H1 (cell line): ENCODE results near the gene CLP1. TPM values are rescaled to one million over a fixed set of nuclear protein-coding genes. Genes with fewer than 3 reads are reported as not detected.
"Not testable (repeated sequence)": the region's sequence is repeated elsewhere in the genome, so short reads cannot be mapped to it uniquely, and the experiment has no call there.

Experiments used
- CTCF ChIA-PET: fragments of 300-600 bp; sonication (Branson Sonifier 250); formaldehyde crosslinking; loops from one replicate; lab custom pipeline; 2021; ENCODE audit not compliant: partially characterized antibody; lab: Charles Lee
- POLR2A ChIA-PET: fragments of 300-600 bp; sonication (Branson Sonifier 250); formaldehyde crosslinking; loops from one replicate; lab custom pipeline; 2021; ENCODE audit warnings: inconsistent platforms; ENCODE audit not compliant: partially characterized antibody; lab: Charles Lee
- DNase-seq, 2 experiments: peaks; one replicate each; pipeline versions ENCODE4 v3.0.0 to v3.0.0-alpha.2; 2010 to 2022; ENCODE audit warnings: low spot score in 2 of 2, low read depth in 1 of 2, mixed read lengths in 1 of 2
- FAIRE-seq: peaks from 2 replicates; lab custom pipeline; 2011; peaks lifted over from hg19 to GRCh38; lab: Jason Lieb, UNC
- H2AFZ ChIP-seq: 2 replicates; pipeline ENCODE4 v1.8.1; 2012; ENCODE audit warnings: low read length, inconsistent platforms
- H2AK5ac ChIP-seq: 2 replicates; pipeline ENCODE4 v1.6.1; 2013; ENCODE audit warnings: low read depth, low read length
- H2BK120ac ChIP-seq: replicated peaks from 2 replicates; pipeline ENCODE3; 2013; ENCODE audit warnings: low read depth, low read length, inconsistent platforms
- H2BK12ac ChIP-seq: 2 replicates; pipeline ENCODE4 v1.6.1; 2013; ENCODE audit warnings: low read depth, low read length
- H2BK15ac ChIP-seq: 2 replicates; pipeline ENCODE4 v1.6.1; 2013; ENCODE audit warnings: low read length
- H2BK20ac ChIP-seq: 2 replicates; pipeline ENCODE4 v1.6.1; 2013; ENCODE audit warnings: low read length
- H2BK5ac ChIP-seq: 2 replicates; pipeline ENCODE4 v1.6.1; 2013; ENCODE audit warnings: low read depth, low read length
- H3K14ac ChIP-seq: 2 replicates; pipeline ENCODE4 v1.6.1; 2013; ENCODE audit warnings: inconsistent platforms; ENCODE audit not compliant: insufficient read length
- H3K18ac ChIP-seq: 2 replicates; pipeline ENCODE4 v1.6.1; 2013; ENCODE audit warnings: low read length; ENCODE audit errors: extremely low read depth
- H3K23ac ChIP-seq: 2 replicates; pipeline ENCODE4 v1.6.1; 2013; ENCODE audit warnings: inconsistent platforms; ENCODE audit not compliant: insufficient read length
- H3K23me2 ChIP-seq: 2 replicates; pipeline ENCODE4 v1.6.1; 2013; ENCODE audit warnings: low read depth, low read length
- H3K27ac ChIP-seq: 2 replicates; pipeline ENCODE4 v1.6.1; 2011; ENCODE audit warnings: low read depth, low read length, inconsistent platforms
- H3K27me3 ChIP-seq, 4 experiments: replicated peaks in 1 of 4; 1 replicate in 1 of 4; 2 replicates in 3 of 4; pipeline versions ENCODE4 v1.6.1 to v1.8.1; 2011 to 2013; ENCODE audit warnings: low read length in 3 of 4, mild to moderate bottlenecking in 3 of 4, inconsistent platforms in 2 of 4, mixed read lengths in 2 of 4, moderate library complexity in 1 of 4; ENCODE audit not compliant: control insufficient read depth in 3 of 4, insufficient read depth in 3 of 4; ENCODE audit errors: extremely low read depth in 1 of 4
- H3K36me3 ChIP-seq, 4 experiments: 2 replicates each; pipeline versions ENCODE4 v1.6.1 to v1.8.1; 2011 to 2013; ENCODE audit warnings: mild to moderate bottlenecking in 4 of 4, low read length in 3 of 4, moderate library complexity in 2 of 4, control low read depth in 1 of 4, inconsistent platforms in 1 of 4; ENCODE audit not compliant: insufficient read depth in 4 of 4, control insufficient read depth in 2 of 4
- H3K4ac ChIP-seq: replicated peaks from 2 replicates; pipeline ENCODE3; 2013; ENCODE audit warnings: low read length, low read depth, mixed read lengths, inconsistent platforms; ENCODE audit not compliant: insufficient read length
- H3K4me1 ChIP-seq, 4 experiments: replicated peaks in 1 of 4; 1 replicate in 1 of 4; 2 replicates in 3 of 4; pipeline versions ENCODE4 v1.6.1 to v1.8.1; 2011 to 2013; ENCODE audit warnings: low read length in 3 of 4, inconsistent platforms in 2 of 4, mixed read lengths in 1 of 4; ENCODE audit not compliant: insufficient read depth in 4 of 4, control insufficient read depth in 3 of 4
- H3K4me2 ChIP-seq, 2 experiments: 2 replicates each; pipeline versions ENCODE4 v1.6.1 to v1.8.1; 2011 to 2013; ENCODE audit warnings: low read depth in 2 of 2, low read length in 2 of 2, control low read depth in 1 of 2, inconsistent platforms in 1 of 2, mild to moderate bottlenecking in 1 of 2; ENCODE audit not compliant: insufficient read depth in 1 of 2
- H3K4me3 ChIP-seq, 4 experiments: fragments of 200-600, 300-600 bp in 1 of 4; sonication (generic), shearing (Covaris generic), sonication (Bioruptor Twin) in 1 of 4; 2 replicates each; pipeline versions ENCODE4 v1.5.1 to v1.8.1; 2011 to 2016; ENCODE audit warnings: low read length in 4 of 4, low read depth in 3 of 4, control low read depth in 2 of 4, inconsistent platforms in 2 of 4, mild to moderate bottlenecking in 2 of 4, mixed read lengths in 1 of 4, moderate library complexity in 1 of 4; ENCODE audit not compliant: insufficient read depth in 2 of 4; ENCODE audit errors: extremely low read depth in 1 of 4
- H3K56ac ChIP-seq: replicated peaks from 2 replicates; pipeline ENCODE3; 2013; ENCODE audit warnings: low read depth, mild to moderate bottlenecking, mixed read lengths, low read length, inconsistent platforms; ENCODE audit not compliant: insufficient read length
- H3K79me1 ChIP-seq: 2 replicates; pipeline ENCODE4 v1.6.1; 2013; ENCODE audit warnings: low read depth, low read length, control low read depth
- H3K79me2 ChIP-seq, 2 experiments: 2 replicates each; pipeline versions ENCODE4 v1.6.1 to v1.8.1; 2012 to 2013; ENCODE audit warnings: low read length in 2 of 2, mild to moderate bottlenecking in 2 of 2, inconsistent platforms in 1 of 2; ENCODE audit not compliant: insufficient read depth in 2 of 2, control insufficient read depth in 1 of 2
- H3K9ac ChIP-seq, 4 experiments: replicated peaks in 1 of 4; 1 replicate in 1 of 4; 2 replicates in 3 of 4; pipeline versions ENCODE4 v1.6.1 to v1.8.1; 2011 to 2013; ENCODE audit warnings: low read depth in 3 of 4, low read length in 3 of 4, control low read depth in 2 of 4, mild to moderate bottlenecking in 2 of 4, moderate library complexity in 2 of 4, inconsistent platforms in 1 of 4; ENCODE audit errors: extremely low read depth in 1 of 4
- H3K9me3 ChIP-seq, 2 experiments: 2 replicates each; pipeline versions ENCODE4 v1.6.1 to v1.8.1; 2012 to 2013; ENCODE audit warnings: mild to moderate bottlenecking in 2 of 2, moderate library complexity in 2 of 2, control low read depth in 1 of 2, inconsistent platforms in 1 of 2, low read depth in 1 of 2, low read length in 1 of 2, mixed read lengths in 1 of 2; ENCODE audit not compliant: insufficient read depth in 2 of 2
- H4K20me1 ChIP-seq, 2 experiments: replicated peaks in 1 of 2; 2 replicates each; pipeline versions ENCODE3 to v1.8.1; 2011 to 2013; ENCODE audit warnings: inconsistent platforms in 2 of 2, low read length in 2 of 2, mild to moderate bottlenecking in 1 of 2; ENCODE audit not compliant: insufficient read depth in 2 of 2, control insufficient read depth in 1 of 2
- H4K5ac ChIP-seq: 2 replicates; pipeline ENCODE4 v1.6.1; 2013; ENCODE audit warnings: low read length, low read depth, mixed read lengths, inconsistent platforms; ENCODE audit not compliant: insufficient read length
- H4K8ac ChIP-seq: 2 replicates; pipeline ENCODE4 v1.8.0; 2013; ENCODE audit warnings: mild to moderate bottlenecking, moderate library complexity, low read length, inconsistent platforms; ENCODE audit not compliant: insufficient read depth; ENCODE audit errors: extremely low read depth
- H4K91ac ChIP-seq: replicated peaks from 2 replicates; pipeline ENCODE3; 2013; ENCODE audit warnings: low read length, mixed read lengths, inconsistent platforms; ENCODE audit not compliant: insufficient read length
- WGBS, 2 experiments: shearing (Covaris generic) in 1 of 2; methylation state at CpG; one replicate each; pipeline versions ENCODE4 v1.1.6 to v1.1.7; 2013 to 2015; ENCODE audit warnings: low lambda C conversion rate in 2 of 2, mixed read lengths in 2 of 2, inconsistent platforms in 1 of 2, low coverage in 1 of 2, missing lambda C conversion rate in 1 of 2; ENCODE audit not compliant: insufficient replicate concordance in 2 of 2, insufficient coverage in 1 of 2, insufficient read length in 1 of 2; ENCODE audit errors: extremely low coverage in 1 of 2, missing lambda C conversion rate in 1 of 2; 5-methylcytosine and 5-hydroxymethylcytosine counted together
- polyA plus RNA-seq, 7 experiments: library from polyadenylated mRNA; depleted of rRNA in 3 of 7; stranded (reverse) in 5 of 7; unstranded in 2 of 7; fragments of >200 nt in 5 of 7; fragments of 200-250 nt in 2 of 7; gene quantifications; 1 replicate in 5 of 7; 2 replicates in 1 of 7; 4 replicates in 1 of 7; pipeline versions ENCODE4 v1.2.1 to v1.2.3, GENCODE V29; 2011 to 2013; ENCODE audit warnings: missing spikeins in 2 of 7, mixed read lengths in 2 of 7
- total RNA-seq: library from RNA; stranded (reverse); fragmentation: NEBNext Ultra II Directional; extraction: Animal tissue kit (Norgen Biotek cat#: 25700); gene quantifications from 2 replicates; pipeline ENCODE4 v1.2.1, GENCODE V29; 2021

The CLP1 gene
- total and polyA plus RNA-seq, 2 of the 8 experiments (the other 6 are each of a cell fraction or from before 2014, with no cell fraction given): 29.4 to 29.9 TPM

DNA sequence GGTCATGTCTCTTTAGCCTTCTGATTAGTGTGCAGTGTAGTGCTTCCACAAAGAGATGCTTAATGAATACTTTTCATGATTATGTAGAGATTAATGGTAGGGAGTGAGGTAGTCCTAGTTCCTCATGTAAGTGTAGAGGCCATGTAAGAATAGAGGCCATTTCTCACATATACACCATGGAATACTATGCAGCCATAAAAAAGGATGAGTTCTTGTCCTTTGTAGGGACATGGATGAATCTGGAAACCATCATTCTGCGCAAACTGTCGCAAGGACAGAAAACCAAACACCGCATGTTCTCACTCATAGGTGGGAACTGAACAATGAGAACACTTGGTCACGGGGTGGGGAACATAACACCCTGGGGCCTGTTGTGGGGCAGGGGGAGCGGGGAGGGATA, 32.9 kb downstream of the CLP1 start:
- not testable (repeated sequence) for H3K56ac ChIP-seq, H2BK20ac ChIP-seq, H3K9me3 ChIP-seq, H2AK5ac ChIP-seq, H4K5ac ChIP-seq, H2BK120ac ChIP-seq, H4K8ac ChIP-seq, H2BK5ac ChIP-seq, H3K23me2 ChIP-seq, DNase-seq, H3K18ac ChIP-seq, H3K9ac ChIP-seq, H3K27ac ChIP-seq, H3K14ac ChIP-seq, H4K20me1 ChIP-seq, H3K4me3 ChIP-seq, H2BK12ac ChIP-seq, H3K4me1 ChIP-seq, H2BK15ac ChIP-seq, H4K91ac ChIP-seq, H3K4ac ChIP-seq, H3K4me2 ChIP-seq, FAIRE-seq, H3K27me3 ChIP-seq, H3K79me2 ChIP-seq, H3K79me1 ChIP-seq, H3K23ac ChIP-seq, H2AFZ ChIP-seq
- WGBS, 2 experiments: 96% methylated on average over 5 of the region's 5 CpGs; no CpG with 5 or more reads in 1 of the 2 experiments
- ChIA-PET CTCF (interaction anchor here (1.2 kb wide), 1 partner anchor 123 kb away, joined by 4 read pairs; the partner anchor contains the start of gene UBE2L6), POLR2A (interaction anchor here (0.6 kb wide), 1 partner anchor 26 kb away, joined by 3 read pairs; no protein-coding TSS in a partner anchor)
- H3K36me3 ChIP-seq: peaks cover 9 to 73% (median 44%) of the 10 kb centered on the region in 4 experiments
